HCT116 (cell line): ENCODE data around the gene TCEAL3. TPM values are rescaled to one million over a fixed set of nuclear protein-coding genes. Genes with fewer than 3 reads are reported as not detected.

Source experiments
- ATAC-seq: fragments of 200-7000 bp; cut with Tn5 transposase; 2 replicates; pipeline ENCODE4 v1.9.1; 2020; ENCODE audit warnings: mild to moderate bottlenecking, moderate library complexity
- BruUV-seq: library from RNA; stranded (reverse); fragments of 400-500 nt; replicated peaks from 2 replicates; lab custom pipeline; 2021; lab: Mats Ljungman, UMichigan
- CTCF ChIA-PET: fragments of 300-600 bp; sonication (Branson Sonifier 250); formaldehyde crosslinking; loops from one replicate; lab custom pipeline; 2021; ENCODE audit warnings: antibody characterized with exemption; lab: Charles Lee
- POLR2A ChIA-PET: fragments of 300-600, 350-600 bp; sonication (Branson Sonifier 250); formaldehyde crosslinking; loops from one replicate; lab custom pipeline; 2021; ENCODE audit warnings: antibody characterized with exemption; lab: Charles Lee
- RAD21 ChIA-PET, 2 experiments: fragments of 300-600 bp; sonication (Branson Sonifier 250); formaldehyde crosslinking; loops; one replicate each; lab custom pipeline; 2023; ENCODE audit warnings: low total read pairs in 2 of 2; ENCODE audit not compliant: uncharacterized antibody in 2 of 2, unreplicated experiment in 2 of 2, low non-redundant PET in 1 of 2; lab: Charles Lee
- DNase-seq: peaks from one replicate; pipeline ENCODE4 v3.0.0-alpha.2; 2010; ENCODE audit warnings: low read depth, low spot score
- H2AFZ ChIP-seq: fragments of 200-600 bp; shearing (Covaris generic), sonication (generic); 2 replicates; pipeline ENCODE4 v1.6.1; 2017; ENCODE audit warnings: low read depth, mixed run types, mixed read lengths, antibody characterized with exemption, low read length; ENCODE audit not compliant: poor library complexity, severe bottlenecking
- H3K27ac ChIP-seq: 2 replicates; pipeline ENCODE4 v1.5.1; 2012; ENCODE audit warnings: low read depth, low read length
- H3K27me3 ChIP-seq: fragments of 200-600 bp; sonication (generic); 2 replicates; pipeline ENCODE4 v1.6.1; 2016; ENCODE audit warnings: mixed run types, low read length, mixed read lengths; ENCODE audit not compliant: insufficient read depth
- H3K36me3 ChIP-seq, 2 experiments: fragments of 200-500 bp in 1 of 2; fragments of 200-600 bp in 1 of 2; sonication (Bioruptor generic) in 1 of 2; sonication (generic) in 1 of 2; 2 replicates each; pipeline versions ENCODE4 v1.5.1 to v1.6.1; 2014 to 2016; ENCODE audit warnings: low read length in 2 of 2, inconsistent platforms in 1 of 2, mixed read lengths in 1 of 2, mixed run types in 1 of 2; ENCODE audit not compliant: insufficient read depth in 2 of 2, control insufficient read depth in 1 of 2
- H3K4me1 ChIP-seq, 2 experiments: fragments of 200-600 bp in 1 of 2; sonication (generic) in 1 of 2; 2 replicates each; pipeline versions ENCODE4 v1.5.1 to v1.6.1; 2012 to 2017; ENCODE audit warnings: low read length in 2 of 2, inconsistent platforms in 1 of 2, mild to moderate bottlenecking in 1 of 2, mixed read lengths in 1 of 2, mixed run types in 1 of 2, moderate library complexity in 1 of 2; ENCODE audit not compliant: insufficient read depth in 2 of 2, control insufficient read depth in 1 of 2
- H3K4me2 ChIP-seq: fragments of 200-600 bp; sonication (generic); 2 replicates; pipeline ENCODE4 v1.6.1; 2017; ENCODE audit warnings: mixed run types, low read length, mixed read lengths
- H3K4me3 ChIP-seq, 2 experiments: fragments of 200-600 bp in 1 of 2; sonication (generic) in 1 of 2; replicated peaks in 1 of 2; 2 replicates each; pipeline ENCODE4 v1.5.1; 2011 to 2016; ENCODE audit warnings: low read length in 2 of 2, control low read depth in 1 of 2, low read depth in 1 of 2, mild to moderate bottlenecking in 1 of 2, mixed read lengths in 1 of 2, mixed run types in 1 of 2
- H3K79me2 ChIP-seq: fragments of 200-600 bp; sonication (generic); 2 replicates; pipeline ENCODE4 v1.6.1; 2017; ENCODE audit warnings: mild to moderate bottlenecking, mixed run types, low read length, moderate library complexity, mixed read lengths; ENCODE audit not compliant: insufficient read depth
- H3K9ac ChIP-seq: fragments of 200-600 bp; sonication (generic); 2 replicates; pipeline ENCODE4 v1.6.1; 2016; ENCODE audit warnings: low read length, mixed read lengths
- H3K9me2 ChIP-seq: fragments of 200-600 bp; sonication (generic), shearing (Covaris generic); 2 replicates; pipeline ENCODE4 v1.6.1; 2017; ENCODE audit warnings: mixed run types, mild to moderate bottlenecking, moderate library complexity; ENCODE audit not compliant: insufficient read depth
- H3K9me3 ChIP-seq, 2 experiments: fragments of 200-500 bp in 1 of 2; fragments of 200-600 bp in 1 of 2; sonication (Bioruptor generic) in 1 of 2; sonication (generic) in 1 of 2; 2 replicates each; pipeline ENCODE4 v1.6.1; 2014 to 2017; ENCODE audit warnings: low read length in 2 of 2, mixed read lengths in 2 of 2, inconsistent platforms in 1 of 2, low read depth in 1 of 2, mild to moderate bottlenecking in 1 of 2, mixed run types in 1 of 2, moderate library complexity in 1 of 2; ENCODE audit not compliant: control insufficient read depth in 1 of 2, insufficient read depth in 1 of 2
- H4K20me1 ChIP-seq: fragments of 200-600 bp; sonication (generic), shearing (Covaris generic); 2 replicates; pipeline ENCODE4 v1.6.1; 2017; ENCODE audit warnings: mixed run types, mild to moderate bottlenecking, moderate library complexity; ENCODE audit not compliant: insufficient read depth
- CBX3 ChIP-seq: IDR thresholded peaks from 2 replicates; pipeline ENCODE4 v1.6.1; 2012; ENCODE audit warnings: low read depth
- EZH2phosphoT487 ChIP-seq: fragments of 200-600 bp; IDR thresholded peaks from 2 replicates; pipeline ENCODE4 v1.6.1; 2018; ENCODE audit warnings: antibody characterized with exemption, borderline replicate concordance
- FOSL1 ChIP-seq: IDR thresholded peaks from 2 replicates; pipeline ENCODE4 v1.6.1; 2012; ENCODE audit warnings: low read depth
- POLR2A ChIP-seq: IDR thresholded peaks from 2 replicates; pipeline ENCODE4 v1.7.0; 2011; ENCODE audit warnings: borderline replicate concordance; ENCODE audit not compliant: insufficient read depth, insufficient read length; ENCODE audit errors: extremely low read depth
- POLR2AphosphoS5 ChIP-seq: IDR thresholded peaks from 2 replicates; pipeline ENCODE4 v1.6.1; 2011; ENCODE audit warnings: mild to moderate bottlenecking, low read depth, low read length, moderate library complexity
- SP1 ChIP-seq: IDR thresholded peaks from 2 replicates; pipeline ENCODE4 v1.6.1; 2012; ENCODE audit warnings: low read depth
- TCF7L2 ChIP-seq: IDR thresholded peaks from 2 replicates; pipeline ENCODE4 v1.7.0; 2011; ENCODE audit warnings: borderline replicate concordance, inconsistent platforms; ENCODE audit not compliant: insufficient read depth, insufficient read length; ENCODE audit errors: extremely low read depth
- ZNF274 ChIP-seq: fragments of 200-500 bp; sonication (Bioruptor generic); IDR thresholded peaks from 2 replicates; pipeline ENCODE4 v1.6.1; 2014; ENCODE audit warnings: mild to moderate bottlenecking, low read depth, low read length, inconsistent platforms
- intact Hi-C: fragments of 100-400 bp; cut with micrococcal nuclease; formaldehyde crosslinking; loops from 2 replicates; pipeline ENCODE4 v1.10.0; 2022
- total RNA-seq: library from RNA; stranded (reverse); gene quantifications from one replicate; pipeline ENCODE4 v1.2.1, GENCODE V29; 2021; ENCODE audit not compliant: unreplicated experiment
- TF ChIP-seq, protein P1 (sequence below): IDR thresholded peaks from 2 replicates; pipeline ENCODE4 v1.6.1; 2012

Gene TCEAL3
- total RNA-seq, 1 experiment from 2014 or later: not detected

- H3K27ac ChIP-seq: no peak overlapping the region
- H3K4me3 ChIP-seq: no peak overlapping the region
- DNase-seq: no peak
These were observed 23.4 kb downstream of the TCEAL3 start for GRCh38 chrX:103631145-103631544.

GRCh38 chrX:103635436-103635835 lies 27.7 kb downstream of the TCEAL3 start:
- intact Hi-C loops: no loop called here
- no peaks in the 10 kb centered on the region for H4K20me1 ChIP-seq
- no peak for TF ChIP-seq ZNF274
- TF ChIP-seq FOSL1: no peak
- TF ChIP-seq EZH2phosphoT487: no peak
- TF ChIP-seq POLR2A: no peak
- no peak for TF ChIP-seq SP1
- TF ChIP-seq CBX3: no peak
- TF ChIP-seq POLR2AphosphoS5: no peak
- TF ChIP-seq, all 23 proteins: peak for 0
- DNase-seq (no peak), ATAC-seq (no peak)
- ChIA-PET RAD21 (no interaction called here), POLR2A (no interaction called here), CTCF (no interaction called here)
- peaks cover 0 to 17% of the 10 kb centered on the region in 2 experiments; a peak in 2 of 4 replicates for H3K4me1 ChIP-seq
- no peak overlapping the region for H2AFZ ChIP-seq
- H3K36me3 ChIP-seq: no peaks in the 10 kb centered on the region
- H3K4me3 ChIP-seq: no peak overlapping the region
- no peaks in the 10 kb centered on the region for H3K9me3 ChIP-seq
- H3K4me2 ChIP-seq: no peak overlapping the region
- no peak overlapping the region for H3K27ac ChIP-seq
- BruUV-seq: no TSS peak
- no peaks in the 10 kb centered on the region for H3K9me2 ChIP-seq
- H3K79me2 ChIP-seq: no peaks in the 10 kb centered on the region
- H3K27me3 ChIP-seq: no peaks in the 10 kb centered on the region
- no peak overlapping the region for H3K9ac ChIP-seq

More at GRCh38 chrX:103631145-103631544, 23.4 kb downstream of the TCEAL3 start:
- no peaks in the 10 kb centered on the region for H3K27me3 ChIP-seq
- H2AFZ ChIP-seq: no peak overlapping the region
- H3K9me2 ChIP-seq: no peaks in the 10 kb centered on the region
- no peak for ATAC-seq
- TF ChIP-seq, protein P1, sequence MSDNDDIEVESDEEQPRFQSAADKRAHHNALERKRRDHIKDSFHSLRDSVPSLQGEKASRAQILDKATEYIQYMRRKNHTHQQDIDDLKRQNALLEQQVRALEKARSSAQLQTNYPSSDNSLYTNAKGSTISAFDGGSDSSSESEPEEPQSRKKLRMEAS: no peak
- no peak for TF ChIP-seq POLR2A
- TF ChIP-seq TCF7L2: no peak
- ChIA-PET RAD21 (no interaction called here), CTCF (no interaction called here), POLR2A (no interaction called here)
- H3K4me2 ChIP-seq: no peak overlapping the region
- H3K9me3 ChIP-seq: no peaks in the 10 kb centered on the region
- no peaks in the 10 kb centered on the region for H3K36me3 ChIP-seq
- intact Hi-C loops: no loop called here
- no TSS peak for BruUV-seq
- H3K79me2 ChIP-seq: no peaks in the 10 kb centered on the region
- H3K9ac ChIP-seq: no peak overlapping the region
- no peaks in the 10 kb centered on the region for H4K20me1 ChIP-seq
- H3K4me1 ChIP-seq: no peaks in the 10 kb centered on the region
